ENCODE results near the gene STMN3. TPM values are rescaled to one million over a fixed set of nuclear protein-coding genes. Genes with fewer than 3 reads are reported as not detected.

The STMN3 gene
- total RNA-seq, 3 donors from 2014 or later: 11.8 to 19.6 (median 17.7) TPM

- Histone ChIP-seq H3K4me1 (peaks cover 14 to 17% of the 10 kb centered on the region in 2 donors), H3K36me3 (no peaks in the 10 kb centered on the region), H3K9me3 (no peaks in the 10 kb centered on the region), H3K27me3 (no peaks in the 10 kb centered on the region), H3K27ac (peak overlapping the region in 1 of 2 donors; percentile 34), H3K4me3 (peak overlapping the region; percentile 34 to 57 (median 34))
- DNase-seq (ENCODE audit: low spot score in 2 of 2): no peak
- intact Hi-C loops (cut with DNase I; ENCODE audit: low total_unique reads): no loop called here
- no peak for TF ChIP-seq POLR2A (IDR thresholded peaks at IDR 0.05)
- TF ChIP-seq CTCF (IDR thresholded peaks at IDR 0.05): no peak
- no peak for TF ChIP-seq POLR2AphosphoS5 (IDR thresholded peaks at IDR 0.05)
Observed at GRCh38 chr20:63697357-63697867, 44.2 kb upstream of the STMN3 start.

- H3K36me3 ChIP-seq: no peaks in the 10 kb centered on the region
- H3K27me3 ChIP-seq: no peaks in the 10 kb centered on the region
- no peak for DNase-seq (ENCODE audit: low spot score in 2 of 2)
- H3K4me3 ChIP-seq: peak within 1 kb of the TSS; percentile 34 to 57 (median 34)
- peaks cover 14 to 17% of the 10 kb centered on the region in 2 donors for H3K4me1 ChIP-seq
- TF ChIP-seq CTCF (IDR thresholded peaks at IDR 0.05): no peak
- TF ChIP-seq POLR2A (IDR thresholded peaks at IDR 0.05): no peak
- no peak for TF ChIP-seq POLR2AphosphoS5 (IDR thresholded peaks at IDR 0.05)
- H3K27ac ChIP-seq: peak within 1 kb of the TSS in 1 of 2 donors; percentile 34
- no peaks in the 10 kb centered on the region for H3K9me3 ChIP-seq
- intact Hi-C loops (cut with DNase I; ENCODE audit: low total_unique reads): no loop called here
Observed at GRCh38 chr20:63696628-63697356, 43.6 kb upstream of the STMN3 start, which contains the start of gene TNFRSF6B. Gene TNFRSF6B (plus strand): TSS chr20:63696652. CDS start chr20:63696768, 116 bp downstream.

GRCh38 chr20:63696306-63696627 lies 43.0 kb upstream of the STMN3 start:
- intact Hi-C loops (cut with DNase I; ENCODE audit: low total_unique reads): no loop called here
- Histone ChIP-seq H3K27ac (peak overlapping the region in 1 of 2 donors; percentile 34), H3K9me3 (no peaks in the 10 kb centered on the region), H3K36me3 (no peaks in the 10 kb centered on the region), H3K27me3 (no peaks in the 10 kb centered on the region), H3K4me3 (peak overlapping the region; percentile 34 to 57 (median 34)), H3K4me1 (peaks cover 14 to 17% of the 10 kb centered on the region in 2 donors)
- TF ChIP-seq POLR2AphosphoS5 (IDR thresholded peaks at IDR 0.05) (no peak), POLR2A (IDR thresholded peaks at IDR 0.05) (no peak), CTCF (IDR thresholded peaks at IDR 0.05) (no peak)
- DNase-seq (ENCODE audit: low spot score in 2 of 2): no peak

- TF ChIP-seq POLR2AphosphoS5 (IDR thresholded peaks at IDR 0.05): no peak
- TF ChIP-seq CTCF (IDR thresholded peaks at IDR 0.05): no peak
- no peak for TF ChIP-seq POLR2A (IDR thresholded peaks at IDR 0.05)
- DNase-seq (ENCODE audit: low spot score in 2 of 2): no peak
- Histone ChIP-seq H3K36me3 (no peaks in the 10 kb centered on the region), H3K4me3 (peak overlapping the region in 1 of 3 donors; percentile 57), H3K9me3 (no peaks in the 10 kb centered on the region), H3K27ac (peak overlapping the region in 1 of 2 donors; percentile 34), H3K27me3 (no peaks in the 10 kb centered on the region), H3K4me1 (peaks cover 14 to 17% of the 10 kb centered on the region in 2 donors)
- intact Hi-C loops (cut with DNase I; ENCODE audit: low total_unique reads): no loop called here
Observed at GRCh38 chr20:63695424-63696305, 42.4 kb upstream of the STMN3 start.

Measured in breast epithelium (tissue), 4 donors.